Measurements from ENCODE around the gene NEFH. TPM values are rescaled to one million over a fixed set of nuclear protein-coding genes. Genes with fewer than 3 reads are reported as not detected.
"Not testable (repeated sequence)": the region's sequence is repeated elsewhere in the genome, so short reads cannot be mapped to it uniquely, and the experiment has no call there.

The NEFH gene
- total RNA-seq, 4 donors from 2014 or later, result 0.32 to 0.55 (median 0.37) TPM; not detected in 1

- in situ Hi-C loops (cut with MboI; ENCODE audit: low pct_ligation_motif_present in 1 of 4, low pct_unique_long_range_greater_than_20kb in 1 of 4, low sequenced_read_pairs in 3 of 4), result no loop called here
- DNase-seq, result no peak
- no peaks in the 10 kb centered on the region for H3K9me3 ChIP-seq
- TF ChIP-seq POLR2AphosphoS5 (IDR thresholded peaks at IDR 0.05) (no peak), EP300 (IDR thresholded peaks at IDR 0.05; ENCODE audit: low read depth) (no peak), CTCF (IDR thresholded peaks at IDR 0.05) (no peak), POLR2A (IDR thresholded peaks at IDR 0.05) (no peak)
- peaks cover 25% of the 10 kb centered on the region for H3K27me3 ChIP-seq
- intact Hi-C loops (cut with DNase I; ENCODE audit: low total_unique reads), result no loop called here
- H3K27ac ChIP-seq, result no peak overlapping the region
- 89 to 92% methylated on average over 4 to 7 of the region's 8 CpGs for WGBS, 2 donors (ENCODE audit: low coverage in 1 of 2)
- H3K4me3 ChIP-seq, result no peak overlapping the region
- no peaks in the 10 kb centered on the region for H3K36me3 ChIP-seq
- H3K4me1 ChIP-seq, result peaks cover 0 to 14% (median 7%) of the 10 kb centered on the region in 4 donors
These were observed 5.4 kb downstream of the NEFH start for GRCh38 chr22:29485448-29485847.

DNA sequence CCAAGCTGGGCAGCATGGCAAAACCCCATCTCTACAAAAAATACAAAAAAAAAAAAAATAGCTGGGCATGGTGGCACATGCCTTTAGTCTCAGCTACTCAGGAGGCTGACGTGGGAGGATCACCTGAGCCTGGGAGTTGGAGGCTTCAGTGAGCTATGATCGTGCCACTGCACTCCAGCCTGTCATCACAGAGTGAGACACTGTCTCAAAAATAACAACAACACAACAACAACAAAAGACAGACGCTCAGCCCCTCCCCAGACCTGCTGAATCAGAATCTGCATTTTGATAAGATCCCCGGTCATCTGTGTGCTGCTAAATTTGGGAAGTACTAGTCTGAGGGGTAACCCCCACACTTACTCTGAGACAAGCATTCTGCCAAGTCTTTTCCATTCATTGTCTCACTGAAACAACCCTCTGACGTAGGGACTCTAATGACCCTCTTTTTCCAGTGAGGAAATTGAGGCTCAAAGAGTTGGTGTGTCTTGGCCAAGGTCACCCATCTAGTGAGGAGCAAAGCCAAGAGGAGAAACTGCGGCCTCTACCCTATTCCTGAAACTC is 7.5 kb downstream of the NEFH start:
- no peak for DNase-seq
- H3K27ac ChIP-seq, result no peak overlapping the region
- no peaks in the 10 kb centered on the region for H3K4me1 ChIP-seq
- no peak for TF ChIP-seq POLR2AphosphoS5 (IDR thresholded peaks at IDR 0.05)
- intact Hi-C loops (cut with DNase I; ENCODE audit: low total_unique reads) (no loop called here), in situ Hi-C loops (cut with MboI; ENCODE audit: low pct_ligation_motif_present in 1 of 4, low pct_unique_long_range_greater_than_20kb in 1 of 4, low sequenced_read_pairs in 3 of 4) (no loop called here)
- H3K9me3 ChIP-seq, result no peaks in the 10 kb centered on the region
- no peak overlapping the region for H3K4me3 ChIP-seq
- peaks cover 5% of the 10 kb centered on the region for H3K27me3 ChIP-seq
- no peaks in the 10 kb centered on the region for H3K36me3 ChIP-seq
- WGBS, 2 donors (ENCODE audit: low coverage in 1 of 2), result 82 to 91% methylated on average over 3 to 6 of the region's 6 CpGs

DNA sequence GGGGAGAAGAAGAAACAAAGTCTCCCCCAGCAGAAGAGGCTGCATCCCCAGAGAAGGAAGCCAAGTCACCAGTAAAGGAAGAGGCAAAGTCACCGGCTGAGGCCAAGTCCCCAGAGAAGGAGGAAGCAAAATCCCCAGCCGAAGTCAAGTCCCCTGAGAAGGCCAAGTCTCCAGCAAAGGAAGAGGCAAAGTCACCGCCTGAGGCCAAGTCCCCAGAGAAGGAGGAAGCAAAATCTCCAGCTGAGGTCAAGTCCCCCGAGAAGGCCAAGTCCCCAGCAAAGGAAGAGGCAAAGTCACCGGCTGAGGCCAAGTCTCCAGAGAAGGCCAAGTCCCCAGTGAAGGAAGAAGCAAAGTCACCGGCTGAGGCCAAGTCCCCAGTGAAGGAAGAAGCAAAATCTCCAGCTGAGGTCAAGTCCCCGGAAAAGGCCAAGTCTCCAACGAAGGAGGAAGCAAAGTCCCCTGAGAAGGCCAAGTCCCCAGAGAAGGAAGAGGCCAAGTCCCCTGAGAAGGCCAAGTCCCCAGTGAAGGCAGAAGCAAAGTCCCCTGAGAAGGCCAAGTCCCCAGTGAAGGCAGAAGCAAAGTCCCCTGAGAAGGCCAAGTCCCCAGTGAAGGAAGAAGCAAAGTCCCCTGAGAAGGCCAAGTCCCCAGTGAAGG is 9.2 kb downstream of the NEFH start:
- H3K27ac ChIP-seq; H3K4me3 ChIP-seq; H3K9me3 ChIP-seq; DNase-seq; intact Hi-C loops (cut with DNase I; ENCODE audit: low total_unique reads); H3K4me1 ChIP-seq; H3K27me3 ChIP-seq; in situ Hi-C loops (cut with MboI; ENCODE audit: low pct_ligation_motif_present in 1 of 4, low pct_unique_long_range_greater_than_20kb in 1 of 4, low sequenced_read_pairs in 3 of 4); H3K36me3 ChIP-seq: not testable (repeated sequence)
- WGBS, 2 donors (ENCODE audit: low coverage in 1 of 2), result 82 to 91% methylated on average over 5 to 8 of the region's 8 CpGs

GRCh38 chr22:29491012-29491411 is 11.0 kb downstream of the NEFH start:
- WGBS, 2 donors (ENCODE audit: low coverage in 1 of 2), result 56% methylated on average over 6 of the region's 6 CpGs; no CpG with 5 or more reads in 1 of the 2 donors
- in situ Hi-C loops (cut with MboI; ENCODE audit: low pct_ligation_motif_present in 1 of 4, low pct_unique_long_range_greater_than_20kb in 1 of 4, low sequenced_read_pairs in 3 of 4) (no loop called here), intact Hi-C loops (cut with DNase I; ENCODE audit: low total_unique reads) (no loop called here)
- Histone ChIP-seq H3K4me1 (no peaks in the 10 kb centered on the region), H3K27me3 (no peaks in the 10 kb centered on the region), H3K9me3 (no peaks in the 10 kb centered on the region), H3K27ac (no peak overlapping the region), H3K36me3 (no peaks in the 10 kb centered on the region), H3K4me3 (no peak overlapping the region)
- DNase-seq, result no peak
- TF ChIP-seq POLR2A (IDR thresholded peaks at IDR 0.05) (no peak), CTCF (IDR thresholded peaks at IDR 0.05) (no peak), POLR2AphosphoS5 (IDR thresholded peaks at IDR 0.05) (no peak)

DNA sequence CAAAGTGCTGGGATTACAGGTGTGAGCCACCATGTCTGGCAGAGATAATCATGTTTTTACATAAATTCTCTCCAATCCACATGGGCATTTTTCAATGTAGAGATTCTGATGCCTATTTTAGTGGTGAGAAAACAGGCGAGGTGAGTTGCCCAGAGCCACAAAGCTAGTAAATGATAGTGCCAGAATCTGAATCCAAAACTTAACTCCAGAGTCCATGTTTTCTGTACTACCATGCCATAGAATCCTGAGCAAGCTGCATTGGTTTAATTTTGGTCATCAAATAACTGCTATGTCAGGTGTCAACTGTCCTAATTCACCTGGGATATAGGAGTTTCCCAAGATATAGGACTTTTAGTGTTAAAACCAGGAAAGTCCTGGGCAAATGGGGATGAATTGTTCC is 13.6 kb downstream of the NEFH start:
- Histone ChIP-seq H3K36me3 (no peaks in the 10 kb centered on the region), H3K27ac (no peak overlapping the region), H3K27me3 (no peaks in the 10 kb centered on the region), H3K4me3 (no peak overlapping the region), H3K9me3 (no peaks in the 10 kb centered on the region), H3K4me1 (no peaks in the 10 kb centered on the region)
- no peak for DNase-seq
- 86% methylated on average over 1 of the region's 1 CpG; no CpG with 5 or more reads in 1 of the 2 donors for WGBS, 2 donors (ENCODE audit: low coverage in 1 of 2)
- no peak for TF ChIP-seq POLR2A (IDR thresholded peaks at IDR 0.05)
- TF ChIP-seq EP300 (IDR thresholded peaks at IDR 0.05; ENCODE audit: low read depth), result no peak
- TF ChIP-seq CTCF (IDR thresholded peaks at IDR 0.05), result no peak
- no peak for TF ChIP-seq POLR2AphosphoS5 (IDR thresholded peaks at IDR 0.05)
- in situ Hi-C loops (cut with MboI; ENCODE audit: low pct_ligation_motif_present in 1 of 4, low pct_unique_long_range_greater_than_20kb in 1 of 4, low sequenced_read_pairs in 3 of 4) (no loop called here), intact Hi-C loops (cut with DNase I; ENCODE audit: low total_unique reads) (no loop called here)

All from transverse colon (tissue), 4 donors.